ENCODE results near the gene TNFSF10. TPM values are rescaled to one million over a fixed set of nuclear protein-coding genes. Genes with fewer than 3 reads are reported as not detected.
"Not testable (repeated sequence)": the region's sequence is repeated elsewhere in the genome, so short reads cannot be mapped to it uniquely, and the experiment has no call there.

TNFSF10 gene
- polyA plus RNA-seq, 3 donors: 22.1 to 61.8 (median 36.9) TPM

DNA sequence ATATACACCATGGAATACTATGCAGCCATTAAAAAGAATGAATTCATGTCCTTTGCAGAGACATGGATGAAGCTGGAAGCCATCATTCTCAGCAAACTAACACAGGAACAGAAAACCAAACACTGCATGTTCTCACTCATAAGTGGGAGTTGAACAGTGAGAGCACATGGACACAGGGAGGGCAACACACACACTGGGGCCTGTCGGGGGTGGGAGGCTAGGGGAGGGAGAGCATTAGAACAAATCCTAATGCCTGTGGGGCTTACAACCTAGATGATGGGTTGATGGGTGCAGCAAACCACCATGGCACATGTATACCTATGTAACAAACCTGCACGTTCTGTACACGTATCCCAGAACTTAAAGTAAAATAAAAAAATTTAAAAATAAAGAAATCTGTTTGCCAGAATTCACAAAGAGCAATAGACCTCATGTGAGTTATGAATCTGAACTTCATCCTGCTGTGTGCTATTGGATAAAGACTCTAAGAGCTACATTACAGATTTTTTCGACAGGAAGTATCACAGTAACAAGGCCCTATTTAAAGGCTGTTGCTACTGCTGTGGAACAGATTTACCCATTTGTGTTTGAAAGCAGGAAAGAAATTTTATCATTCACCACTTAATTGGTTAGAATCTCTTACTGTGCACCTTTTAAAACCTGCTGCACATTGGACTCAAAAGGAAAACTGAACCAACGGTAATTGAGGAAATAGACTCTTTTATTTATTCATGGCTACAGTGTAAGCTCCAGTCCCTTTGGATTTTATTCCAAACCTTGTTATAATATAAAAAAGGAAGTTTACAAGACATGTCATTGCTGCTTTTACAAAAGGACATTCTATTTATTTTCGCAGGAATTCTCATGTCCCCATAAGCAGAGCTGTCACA lies 1.1 kb downstream of the TNFSF10 start:
- DNase-seq: not testable (repeated sequence)

GRCh38 chr3:172520301-172520831 lies 2.9 kb downstream of the TNFSF10 start:
- DNase-seq: no peak

- no peak for DNase-seq
Measured at GRCh38 chr3:172519740-172520139, 3.5 kb downstream of the TNFSF10 start.

DNA sequence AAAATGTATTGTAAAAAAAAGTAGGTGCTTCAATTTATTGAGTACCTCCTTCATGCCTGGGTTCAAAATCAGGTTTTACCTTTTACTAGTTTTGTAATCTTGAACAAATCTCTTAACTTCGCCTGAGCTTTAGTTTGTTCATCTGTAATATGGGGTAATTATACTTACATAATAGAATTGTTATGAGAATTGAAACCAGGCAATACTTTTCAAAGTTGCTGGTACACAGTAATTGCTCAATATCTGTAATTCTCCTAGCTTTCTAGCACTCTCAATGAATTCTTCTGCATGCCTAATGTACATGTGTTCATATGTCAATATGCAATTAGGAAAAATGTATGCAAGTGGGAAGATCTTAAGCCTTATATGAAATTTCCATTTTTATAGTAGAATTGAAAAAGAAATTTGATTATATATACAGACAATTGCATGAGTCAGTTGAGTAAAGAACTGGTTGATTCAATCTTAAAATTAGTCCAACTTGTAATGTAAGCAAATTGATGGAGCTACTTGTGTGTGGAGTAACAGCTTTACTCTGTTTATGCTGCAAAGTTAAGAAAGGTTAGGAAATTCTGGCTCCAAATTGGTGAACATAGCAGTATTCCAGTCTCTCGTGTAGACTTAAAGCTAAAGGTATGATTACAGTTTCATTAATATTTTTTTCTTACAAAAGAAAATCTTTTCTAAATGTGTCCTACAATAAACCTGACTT lies 4.1 kb downstream of the TNFSF10 start:
- DNase-seq: no peak

DNA sequence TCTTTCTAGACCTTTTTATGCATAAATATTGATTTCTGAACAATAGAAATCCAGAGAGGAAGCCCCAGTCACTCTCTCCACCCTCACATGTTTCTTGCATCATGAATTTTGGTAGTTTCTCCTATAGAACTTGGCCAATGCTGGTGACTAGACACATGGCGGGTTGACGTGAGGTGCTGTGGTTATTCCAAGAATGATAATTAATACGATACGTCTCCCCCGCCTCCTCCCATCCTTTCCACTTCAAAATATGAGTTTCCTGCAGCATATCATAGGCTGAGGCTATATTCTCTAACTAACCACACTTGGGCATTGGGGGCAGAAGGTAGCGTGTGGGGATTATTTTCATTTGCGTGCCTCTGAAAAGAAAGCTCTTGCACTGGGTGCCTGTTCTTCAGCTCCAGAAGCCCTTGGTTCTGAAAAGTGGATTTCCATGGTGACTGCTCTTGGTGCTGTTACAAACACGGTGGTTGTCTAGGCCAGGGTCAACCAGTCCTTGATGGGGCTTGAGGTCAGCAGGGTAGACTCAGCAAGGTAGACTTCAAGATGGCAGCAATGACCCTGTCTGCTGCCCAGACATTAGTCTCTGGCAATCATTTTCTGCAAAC lies 5.3 kb downstream of the TNFSF10 start:
- DNase-seq: no peak

GRCh38 chr3:172516318-172517214 lies 6.7 kb downstream of the TNFSF10 start:
- no peak for DNase-seq

DNA sequence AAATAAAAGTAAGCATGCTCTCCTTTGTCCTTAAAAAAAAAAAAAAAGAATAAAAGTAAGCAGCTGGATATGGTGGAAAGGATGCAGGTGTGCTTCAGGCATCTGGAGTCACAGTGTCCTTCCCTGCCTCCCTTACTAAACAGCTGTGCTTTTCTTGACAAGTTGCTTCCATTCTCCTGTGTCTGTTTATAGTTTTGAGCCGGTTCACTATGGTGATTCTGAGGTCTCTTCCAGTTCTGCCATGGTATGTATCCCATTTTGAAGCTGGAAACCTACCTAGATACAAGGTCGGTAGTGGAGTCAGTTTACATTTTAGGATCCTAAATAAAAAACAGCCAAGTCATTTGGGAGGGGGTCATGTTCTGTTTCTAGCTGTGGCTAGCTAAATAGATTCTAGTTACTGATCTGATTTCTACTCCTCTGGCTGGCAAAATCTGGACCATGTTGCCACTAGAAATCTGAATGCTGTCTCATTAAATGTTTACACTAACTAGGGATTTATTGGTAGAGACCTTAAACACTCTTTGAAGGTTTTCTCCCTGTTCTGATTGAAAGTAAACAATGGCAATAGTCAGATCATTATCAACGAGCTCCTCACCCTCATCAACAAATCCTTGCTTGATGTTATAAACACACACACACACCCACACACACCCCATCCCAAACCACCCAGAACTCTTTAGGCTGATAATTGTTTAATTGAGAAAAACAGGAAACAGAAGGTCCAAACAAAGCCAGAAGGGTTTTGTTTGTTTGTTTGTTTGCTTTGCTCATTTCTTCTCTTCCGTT lies 7.9 kb downstream of the TNFSF10 start:
- DNase-seq: no peak

GRCh38 chr3:172514678-172515077 lies 8.6 kb downstream of the TNFSF10 start:
- no peak for DNase-seq

DNA sequence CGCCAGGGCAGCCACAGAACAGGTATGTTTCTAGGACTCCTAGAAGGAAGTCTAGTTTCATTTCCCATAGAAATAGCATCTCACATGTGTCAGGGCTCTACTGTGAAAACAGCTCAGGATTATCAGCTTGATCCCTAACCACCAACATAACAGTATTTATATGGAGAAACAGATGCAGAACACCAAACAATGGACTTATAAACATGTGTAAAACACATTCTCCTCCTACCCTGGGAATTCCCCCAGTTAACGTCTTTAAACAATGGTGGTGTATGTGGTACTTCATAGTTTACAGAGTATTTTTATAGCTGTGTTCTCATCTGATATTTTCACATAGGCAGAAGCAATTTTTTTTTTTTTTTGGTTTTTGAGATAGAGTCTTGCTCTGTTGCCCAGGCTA lies 9.7 kb downstream of the TNFSF10 start:
- no peak for DNase-seq

DNA sequence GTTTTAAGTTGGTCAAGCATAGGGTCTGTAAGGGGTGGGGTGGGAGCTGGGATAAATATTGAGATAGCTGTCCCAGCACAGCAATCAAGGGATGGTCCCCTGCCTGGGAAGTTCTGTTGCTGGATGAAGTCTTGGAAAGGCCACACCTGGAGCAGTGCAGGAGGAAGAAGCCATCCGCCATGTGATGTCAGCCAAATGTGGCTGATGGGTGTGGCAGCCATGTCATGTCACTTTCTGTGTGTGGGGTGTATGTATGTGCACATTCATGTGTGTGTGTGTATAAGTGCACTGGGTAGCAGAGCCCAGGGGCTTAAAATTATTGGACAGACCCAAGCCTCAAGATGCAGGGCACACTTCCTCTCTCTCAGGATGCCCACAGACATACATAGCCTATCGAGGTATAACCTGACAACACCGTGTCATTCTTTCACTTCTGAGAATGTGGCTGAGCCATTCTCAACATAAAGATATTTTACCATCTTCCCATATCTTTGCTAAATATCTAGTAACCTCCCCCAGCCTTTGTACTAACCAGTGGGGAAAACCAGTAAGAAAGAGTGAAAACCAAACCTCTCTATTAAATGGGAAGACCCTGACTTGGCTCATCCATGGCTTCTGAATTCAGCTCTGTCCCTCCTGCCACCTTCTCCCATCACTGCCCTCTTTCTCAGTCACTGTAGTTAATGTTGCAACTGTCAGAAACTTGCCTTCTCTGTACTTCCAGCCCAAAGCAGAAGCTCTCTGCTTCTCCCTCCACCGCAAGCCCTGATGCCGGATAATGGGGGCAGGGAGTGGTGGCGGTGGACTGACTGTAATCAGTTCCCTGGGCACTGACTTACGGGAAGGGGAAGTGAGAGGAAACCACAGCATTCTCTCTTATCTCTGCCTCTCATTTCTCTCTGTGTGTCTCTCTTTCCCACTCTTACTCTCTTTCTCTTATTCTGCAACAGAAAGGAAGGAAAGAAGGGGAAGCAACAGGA lies 11.2 kb downstream of the TNFSF10 start:
- no peak for DNase-seq

DNA sequence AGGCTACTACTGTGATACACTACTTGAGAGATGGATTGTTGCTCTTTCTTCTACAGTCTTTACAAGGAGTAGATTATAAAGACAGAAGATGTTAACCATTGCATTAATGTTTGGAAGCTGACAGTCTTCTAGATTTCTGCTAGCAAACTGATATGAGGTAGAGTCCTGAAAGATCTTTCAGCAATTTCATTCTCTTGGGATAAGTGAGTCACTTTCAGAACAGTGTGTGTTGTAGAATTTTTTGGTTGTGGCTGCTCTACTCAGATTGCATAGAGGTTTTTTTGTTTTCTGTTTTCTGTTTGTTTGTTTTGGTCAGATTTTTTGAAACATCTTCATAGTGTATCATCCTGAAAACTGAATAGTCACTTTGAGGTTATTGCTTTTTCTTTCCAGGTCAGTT lies 17.1 kb downstream of the TNFSF10 start:
- no peak for DNase-seq

GRCh38 chr3:172501540-172501939 lies 21.7 kb downstream of the TNFSF10 start:
- DNase-seq: no peak

GRCh38 chr3:172490198-172490669 lies 33.0 kb downstream of the TNFSF10 start:
- peak; percentile 68 for DNase-seq

DNA sequence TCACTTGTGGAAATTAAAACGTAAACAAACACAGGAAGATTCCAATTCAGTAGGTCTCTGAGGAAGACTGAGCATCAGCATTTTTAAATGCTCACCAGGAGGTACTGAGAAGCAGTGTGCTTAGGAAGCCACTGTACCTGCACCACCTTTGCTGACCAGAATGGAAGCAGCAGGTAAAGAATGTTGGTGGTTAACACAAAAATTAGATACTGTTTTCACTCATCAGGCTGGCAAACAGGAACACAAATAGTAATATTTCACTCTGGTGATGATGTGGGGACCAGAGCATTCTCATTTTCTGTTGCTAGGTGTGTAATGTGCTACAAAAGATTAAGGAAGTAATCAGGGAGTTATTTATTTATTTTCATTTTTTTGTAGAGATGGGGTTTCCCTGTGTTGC lies 45.1 kb downstream of the TNFSF10 start:
- DNase-seq: no peak

GRCh38 chr3:172476347-172476746 lies 46.9 kb downstream of the TNFSF10 start:
- no peak for DNase-seq

DNA sequence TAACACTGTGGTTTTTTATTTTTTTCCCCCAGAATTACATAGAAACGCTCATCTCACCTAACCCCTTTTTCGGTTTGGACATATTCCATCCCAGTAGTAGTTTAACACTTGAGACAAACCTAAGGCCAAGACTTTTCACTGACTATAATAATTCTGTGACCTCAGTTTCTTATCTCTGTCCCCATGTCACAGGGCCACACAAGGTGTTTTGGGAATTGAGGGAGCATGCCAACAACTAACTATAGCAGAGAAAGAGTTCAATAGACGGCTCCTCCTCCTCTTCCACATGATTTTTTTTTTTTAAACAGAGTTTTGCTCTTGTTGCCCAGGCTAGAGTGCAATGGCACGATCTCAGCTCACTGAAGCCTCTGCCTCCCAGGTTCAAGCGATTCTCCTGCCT lies 47.5 kb downstream of the TNFSF10 start:
- no peak for DNase-seq

DNA sequence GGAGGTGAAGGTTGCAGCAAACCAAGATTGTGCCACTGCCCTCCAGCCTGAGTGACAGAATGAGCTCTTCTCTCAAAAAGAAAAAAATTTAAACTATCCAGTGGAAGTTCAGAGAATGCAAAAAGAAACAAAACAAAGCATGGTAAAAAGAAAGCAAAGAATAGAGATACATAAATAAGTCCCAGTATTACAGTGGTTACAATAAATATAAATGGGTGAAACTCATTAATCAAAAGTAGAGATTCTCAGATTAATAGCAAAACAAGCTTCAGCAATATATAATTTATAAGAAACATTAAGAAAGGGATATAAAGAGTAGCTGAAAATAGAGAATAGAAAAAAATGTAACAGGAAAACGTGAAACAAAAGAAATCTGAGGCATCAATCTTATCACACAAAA lies 51.3 kb downstream of the TNFSF10 start:
- no peak for DNase-seq

DNA sequence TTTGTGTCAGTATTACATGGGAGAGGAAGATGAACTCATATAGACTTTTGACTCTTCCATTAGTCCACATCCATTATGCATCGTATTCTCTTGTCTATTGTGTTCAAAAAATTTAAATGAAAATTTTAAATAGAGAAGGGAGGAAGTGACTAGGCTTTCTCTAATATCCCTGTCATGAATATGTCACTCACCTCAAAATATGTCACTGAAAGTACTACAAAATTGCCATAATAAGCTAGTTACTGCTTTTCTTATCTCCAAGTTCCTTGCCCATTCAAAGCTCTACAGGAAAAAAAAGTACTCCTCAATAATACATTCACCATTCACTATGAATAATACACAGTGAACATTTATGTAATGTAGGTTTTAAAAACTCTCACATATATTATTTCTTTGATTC lies 52.6 kb downstream of the TNFSF10 start:
- no peak for DNase-seq

GRCh38 chr3:172467170-172467824 lies 55.9 kb downstream of the TNFSF10 start:
- no peak for DNase-seq
